Lung microvascular endothelial cell (primary cell): ENCODE results near the gene CDH13. TPM values are rescaled to one million over a fixed set of nuclear protein-coding genes. Genes with fewer than 3 reads are reported as not detected.
A peak's percentile ranks its signal among the peaks of the same experiment; 100 is the strongest.

Experiments used
- DNase-seq, 2 donors: peaks; one replicate each; pipeline versions ENCODE4 v3.0.0 to v3.0.0-alpha.2; 2010; ENCODE audit warnings: low read depth in 2 of 2
- total RNA-seq: library from RNA; depleted of rRNA; stranded (reverse); fragments of >200 nt; gene quantifications from 2 replicates; pipeline ENCODE4 v1.2.1, GENCODE V29; 2014

Gene CDH13
- total RNA-seq, 1 donor from 2014 or later, result 14.5 TPM

- no peak for DNase-seq
These were observed 1079.1 kb downstream of the CDH13 start for GRCh38 chr16:83705856-83706255.

GRCh38 chr16:83706394-83706793 is 1079.6 kb downstream of the CDH13 start:
- no peak for DNase-seq

- no peak for DNase-seq
These were observed 1084.3 kb downstream of the CDH13 start for GRCh38 chr16:83711069-83711468.

GRCh38 chr16:83713597-83713996 is 1086.8 kb downstream of the CDH13 start:
- DNase-seq, result no peak

GRCh38 chr16:83714286-83714685 is 1087.5 kb downstream of the CDH13 start:
- no peak for DNase-seq

GRCh38 chr16:83715217-83715920 is 1088.6 kb downstream of the CDH13 start:
- DNase-seq, result no peak

GRCh38 chr16:83717308-83717707 is 1090.5 kb downstream of the CDH13 start:
- no peak for DNase-seq

- DNase-seq, result peak; percentile 59 to 79
These were observed 1091.0 kb downstream of the CDH13 start for GRCh38 chr16:83717814-83718213.

- no peak for DNase-seq
These were observed 1093.4 kb downstream of the CDH13 start for GRCh38 chr16:83720213-83720612.

- DNase-seq, result no peak
These were observed 1094.2 kb downstream of the CDH13 start for GRCh38 chr16:83720981-83721380.

- no peak for DNase-seq
These were observed 1094.9 kb downstream of the CDH13 start for GRCh38 chr16:83721676-83722075.

GRCh38 chr16:83722456-83723183 is 1095.9 kb downstream of the CDH13 start:
- no peak for DNase-seq

GRCh38 chr16:83723244-83723643 is 1096.5 kb downstream of the CDH13 start:
- DNase-seq, result no peak

- no peak for DNase-seq
These were observed 1097.1 kb downstream of the CDH13 start for GRCh38 chr16:83723901-83724300.

GRCh38 chr16:83724585-83724984 is 1097.8 kb downstream of the CDH13 start:
- DNase-seq, result no peak

- no peak for DNase-seq
These were observed 1098.5 kb downstream of the CDH13 start for GRCh38 chr16:83725313-83725712.

GRCh38 chr16:83727018-83727417 is 1100.2 kb downstream of the CDH13 start:
- peak in 1 of 2 donors; percentile 41 for DNase-seq

- no peak for DNase-seq
These were observed 1101.1 kb downstream of the CDH13 start for GRCh38 chr16:83727751-83728352.

GRCh38 chr16:83728492-83728891 is 1101.7 kb downstream of the CDH13 start:
- DNase-seq, result no peak

GRCh38 chr16:83730812-83731211 is 1104.0 kb downstream of the CDH13 start:
- DNase-seq, result no peak

- DNase-seq, result no peak
These were observed 1105.8 kb downstream of the CDH13 start for GRCh38 chr16:83732536-83732935.

GRCh38 chr16:83733301-83733700 is 1106.5 kb downstream of the CDH13 start:
- DNase-seq, result peak in 1 of 2 donors; percentile 7

GRCh38 chr16:83734136-83734535 is 1107.4 kb downstream of the CDH13 start:
- no peak for DNase-seq
